Transverse colon (tissue), 4 donors: Measurements from ENCODE around the gene TULP3. TPM values are rescaled to one million over a fixed set of nuclear protein-coding genes. Genes with fewer than 3 reads are reported as not detected.

Source experiments
- DNase-seq: peaks from one replicate; pipeline ENCODE4 v3.0.0-alpha.2; 2019
- H3K27ac ChIP-seq, 4 donors: fragments of 200-600 bp; sonication (generic); 2 replicates each; pipeline ENCODE4 v1.5.1; 2016 to 2018; ENCODE audit warnings: inconsistent platforms in 4 of 4
- H3K27me3 ChIP-seq: fragments of 200-600 bp; sonication (generic); 2 replicates; pipeline ENCODE4 v1.5.1; 2017; ENCODE audit warnings: inconsistent platforms
- H3K36me3 ChIP-seq, 4 donors: fragments of 200-600 bp; sonication (generic); 2 replicates each; pipeline ENCODE4 v1.5.1; 2017 to 2019; ENCODE audit warnings: inconsistent platforms in 4 of 4
- H3K4me1 ChIP-seq, 4 donors: fragments of 200-600 bp; sonication (generic); 2 replicates each; pipeline ENCODE4 v1.5.1; 2017 to 2020; ENCODE audit warnings: inconsistent platforms in 4 of 4
- H3K4me3 ChIP-seq, 4 donors: fragments of 200-600 bp; sonication (generic); 1 replicate in 1 of 4; 2 replicates in 3 of 4; pipeline versions ENCODE4 v1.5.1 to v1.6.1; 2017 to 2019; ENCODE audit warnings: inconsistent platforms in 4 of 4
- H3K9me3 ChIP-seq, 2 donors: fragments of 200-600 bp; sonication (generic); 2 replicates each; pipeline ENCODE4 v1.5.1; 2017 to 2019; ENCODE audit warnings: inconsistent platforms in 2 of 2
- EP300 ChIP-seq: sonication (generic); formaldehyde crosslinking; IDR thresholded peaks from one replicate; pipeline ENCODE4 v1.6.1; 2017; ENCODE audit warnings: antibody characterized with exemption, low read depth
- POLR2A ChIP-seq: fragments of 450-650 bp; IDR thresholded peaks from one replicate; pipeline ENCODE4 v1.6.1; 2016; ENCODE audit warnings: antibody characterized with exemption, mild to moderate bottlenecking, moderate library complexity
- POLR2AphosphoS5 ChIP-seq, 3 donors: sonication (generic); formaldehyde crosslinking; IDR thresholded peaks; one replicate each; pipeline ENCODE4 v1.6.1; 2016; ENCODE audit warnings: antibody characterized with exemption in 3 of 3
- WGBS, 2 donors: methylation state at CpG; one replicate each; pipeline ENCODE4 v1.1.5; 2018; ENCODE audit warnings: low coverage in 1 of 2; 5-methylcytosine and 5-hydroxymethylcytosine counted together
- in situ Hi-C, 4 donors: fragments of 200-750 bp; cut with MboI; loops; one replicate each; pipeline versions ENCODE4 v1.15.0 to v1.15.1; 2017; ENCODE audit warnings: low sequenced_read_pairs in 3 of 4, low pct_ligation_motif_present in 1 of 4, low pct_unique_long_range_greater_than_20kb in 1 of 4
- intact Hi-C: fragments of 100-400 bp; cut with DNase I; formaldehyde crosslinking; loops from one replicate; pipeline ENCODE4 v1.15.1; 2023; ENCODE audit warnings: low total_unique reads
- total RNA-seq, 4 donors: library from RNA; depleted of rRNA; stranded (reverse); fragments of >200 nt; gene quantifications; one replicate each; pipeline ENCODE4 v1.1.0, GENCODE V29; 2016
- TF ChIP-seq, protein P1 (sequence below), 5 experiments: fragments of 200-600 bp in 3 of 5; fragments of 450-650 bp in 2 of 5; sonication (generic) in 3 of 5; IDR thresholded peaks; 1 replicate in 2 of 5; 2 replicates in 3 of 5; pipeline ENCODE4 v1.5.1; 2016 to 2017; ENCODE audit warnings: antibody characterized with exemption in 5 of 5, inconsistent platforms in 3 of 5, mild to moderate bottlenecking in 2 of 5, moderate library complexity in 1 of 5

TULP3 gene
- total RNA-seq, 4 donors from 2014 or later: 7.4 to 21.3 (median 16.9) TPM

DNA sequence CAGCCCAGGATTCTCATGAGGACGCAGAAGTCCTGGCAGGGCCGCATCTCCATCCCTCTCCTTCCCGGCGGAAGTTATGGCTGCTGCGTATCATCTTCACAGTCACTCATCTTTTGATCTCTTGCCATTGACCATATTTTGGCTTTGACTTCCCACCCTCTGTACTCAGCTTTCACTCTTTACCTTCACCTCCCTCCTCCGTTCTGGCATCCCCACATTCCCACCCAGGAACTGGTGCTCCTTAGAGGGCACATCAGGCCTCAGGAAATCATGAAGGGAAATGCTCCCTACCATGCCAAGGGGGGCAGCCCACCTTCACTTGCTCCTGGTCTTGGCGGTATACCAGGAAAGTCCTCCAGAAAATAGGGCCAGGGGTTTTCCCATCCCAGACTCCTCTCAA, 35.1 kb upstream of the TULP3 start:
- H3K27ac ChIP-seq: peak overlapping the region in 1 of 4 donors; percentile 35
- intact Hi-C loops (loop anchor here (5.0 to 10.0 kb wide), 2 partner anchors 89 to 187 kb away; no protein-coding TSS in a partner anchor), in situ Hi-C loops (loop anchor here (25.0 kb wide), 1 partner anchor 182 kb away; no protein-coding TSS in a partner anchor)

DNA sequence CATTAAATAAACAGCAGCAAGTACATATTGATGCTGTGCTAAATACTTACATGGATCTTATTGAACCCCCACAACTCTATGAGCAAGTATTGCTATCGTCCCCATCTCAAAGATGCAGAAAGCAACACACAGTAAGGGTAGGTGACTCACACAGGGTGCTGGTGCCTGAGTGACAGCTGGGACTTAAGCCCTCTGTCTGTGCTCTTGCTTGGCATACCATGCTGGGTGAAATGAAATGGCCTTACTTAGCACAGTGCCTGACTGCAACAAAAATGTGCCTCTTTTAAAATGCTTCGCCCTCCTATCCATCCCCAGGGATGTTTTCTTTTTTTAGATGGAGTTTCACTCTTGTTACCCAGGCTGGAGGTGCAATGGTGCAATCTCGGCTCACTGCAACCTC, 34.6 kb upstream of the TULP3 start:
- in situ Hi-C loops (loop anchor here (25.0 kb wide), 1 partner anchor 181 kb away; no protein-coding TSS in a partner anchor), intact Hi-C loops (loop anchor here (1.0 to 10.0 kb wide), 3 partner anchors 19 to 186 kb away; no protein-coding TSS in a partner anchor)
- WGBS, 2 donors: 88% methylated on average over 3 of the region's 3 CpGs; no CpG with 5 or more reads in 1 of the 2 donors
- DNase-seq: no peak
- H3K4me3 ChIP-seq: no peak overlapping the region
- peaks cover 0 to 23% (median 14%) of the 10 kb centered on the region in 4 donors for H3K4me1 ChIP-seq
- TF ChIP-seq POLR2AphosphoS5 (IDR thresholded peaks at IDR 0.05) (no peak), POLR2A (no peak), EP300 (no peak)
- TF ChIP-seq, protein P1, sequence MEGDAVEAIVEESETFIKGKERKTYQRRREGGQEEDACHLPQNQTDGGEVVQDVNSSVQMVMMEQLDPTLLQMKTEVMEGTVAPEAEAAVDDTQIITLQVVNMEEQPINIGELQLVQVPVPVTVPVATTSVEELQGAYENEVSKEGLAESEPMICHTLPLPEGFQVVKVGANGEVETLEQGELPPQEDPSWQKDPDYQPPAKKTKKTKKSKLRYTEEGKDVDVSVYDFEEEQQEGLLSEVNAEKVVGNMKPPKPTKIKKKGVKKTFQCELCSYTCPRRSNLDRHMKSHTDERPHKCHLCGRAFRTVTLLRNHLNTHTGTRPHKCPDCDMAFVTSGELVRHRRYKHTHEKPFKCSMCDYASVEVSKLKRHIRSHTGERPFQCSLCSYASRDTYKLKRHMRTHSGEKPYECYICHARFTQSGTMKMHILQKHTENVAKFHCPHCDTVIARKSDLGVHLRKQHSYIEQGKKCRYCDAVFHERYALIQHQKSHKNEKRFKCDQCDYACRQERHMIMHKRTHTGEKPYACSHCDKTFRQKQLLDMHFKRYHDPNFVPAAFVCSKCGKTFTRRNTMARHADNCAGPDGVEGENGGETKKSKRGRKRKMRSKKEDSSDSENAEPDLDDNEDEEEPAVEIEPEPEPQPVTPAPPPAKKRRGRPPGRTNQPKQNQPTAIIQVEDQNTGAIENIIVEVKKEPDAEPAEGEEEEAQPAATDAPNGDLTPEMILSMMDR (IDR thresholded peaks at IDR 0.05): no peak
- no peak overlapping the region for H3K27ac ChIP-seq
- H3K36me3 ChIP-seq: no peaks in the 10 kb centered on the region
- H3K9me3 ChIP-seq: no peaks in the 10 kb centered on the region
- H3K27me3 ChIP-seq: no peaks in the 10 kb centered on the region

More for the DNA sequence above, 35.1 kb upstream of the TULP3 start:
- H3K9me3 ChIP-seq: no peaks in the 10 kb centered on the region
- H3K36me3 ChIP-seq: no peaks in the 10 kb centered on the region
- TF ChIP-seq EP300 (no peak), POLR2A (no peak), POLR2AphosphoS5 (IDR thresholded peaks at IDR 0.05) (no peak)
- TF ChIP-seq, protein P1 (IDR thresholded peaks at IDR 0.05): no peak
- H3K4me1 ChIP-seq: peaks cover 0 to 23% (median 14%) of the 10 kb centered on the region in 4 donors
- H3K4me3 ChIP-seq: no peak overlapping the region
- no peaks in the 10 kb centered on the region for H3K27me3 ChIP-seq
- DNase-seq: no peak
- WGBS, 2 donors: 77 to 100% methylated on average over 1 to 7 of the region's 7 CpGs

DNA sequence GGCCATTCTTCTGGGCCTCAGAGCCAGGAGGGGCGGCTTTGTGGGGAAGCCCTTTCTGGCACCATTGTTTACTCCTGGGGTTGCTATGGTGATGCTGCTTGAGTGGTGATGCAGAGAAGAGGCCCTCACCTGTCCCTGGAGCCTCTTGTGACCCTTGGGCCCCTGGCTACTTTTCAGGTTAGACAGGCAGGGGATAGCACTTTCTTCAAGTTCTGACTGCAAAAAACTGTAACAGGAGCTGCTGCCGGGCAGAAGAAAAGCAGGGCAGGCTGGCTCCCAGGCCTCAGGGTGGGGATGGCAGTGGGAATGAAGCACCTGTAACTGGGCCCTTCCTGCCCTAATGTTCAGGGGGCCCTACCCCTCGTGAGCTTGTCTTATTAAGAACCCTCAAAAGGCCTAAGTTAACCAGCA, 33.7 kb upstream of the TULP3 start, which contains the start of gene TEX52:
TSS of gene TEX52 (minus strand) at position 19 of the 411 bp plus-strand sequence. CDS start at position 6, 13 bp downstream.
- Histone ChIP-seq H3K9me3 (no peaks in the 10 kb centered on the region), H3K4me3 (no peak within 1 kb of the TSS), H3K27me3 (no peaks in the 10 kb centered on the region), H3K27ac (no peak within 1 kb of the TSS), H3K36me3 (no peaks in the 10 kb centered on the region), H3K4me1 (peaks cover 0 to 23% (median 14%) of the 10 kb centered on the region in 4 donors)
- intact Hi-C loops (loop anchor here (5.0 to 10.0 kb wide), 2 partner anchors 88 to 185 kb away; no protein-coding TSS in a partner anchor), in situ Hi-C loops (loop anchor here (25.0 kb wide), 1 partner anchor 180 kb away; no protein-coding TSS in a partner anchor)
- TF ChIP-seq, protein P1 (IDR thresholded peaks at IDR 0.05): no peak
- no peak for TF ChIP-seq POLR2A
- no peak for TF ChIP-seq POLR2AphosphoS5 (IDR thresholded peaks at IDR 0.05)
- no peak for TF ChIP-seq EP300
- DNase-seq: no peak
- WGBS, 2 donors: 74% methylated on average over 3 of the region's 3 CpGs; no CpG with 5 or more reads in 1 of the 2 donors

DNA sequence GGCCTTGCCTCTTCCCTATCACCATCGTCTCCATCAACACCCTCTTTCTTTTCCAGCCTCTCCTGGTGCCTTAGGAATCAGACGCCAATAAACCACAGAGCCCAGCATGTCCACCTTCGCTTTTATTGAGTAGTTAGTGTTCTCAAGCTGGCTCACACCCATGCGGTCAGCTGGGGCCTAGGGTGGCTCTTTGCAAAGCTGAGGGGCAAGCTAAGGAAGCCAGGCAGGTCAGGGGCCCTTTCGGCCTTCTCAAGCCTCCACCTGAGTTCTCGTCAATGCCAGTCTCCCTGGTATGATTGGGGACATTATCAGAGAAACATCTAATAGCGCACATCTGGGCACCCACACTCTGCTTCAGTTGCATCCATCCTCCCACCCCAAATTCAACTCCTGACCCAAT, 33.1 kb upstream of the TULP3 start:
- WGBS, 2 donors: 93 to 100% methylated on average over 5 to 7 of the region's 7 CpGs
- Histone ChIP-seq H3K27me3 (no peaks in the 10 kb centered on the region), H3K4me3 (no peak overlapping the region), H3K36me3 (no peaks in the 10 kb centered on the region), H3K27ac (no peak overlapping the region), H3K4me1 (peaks cover 0 to 23% (median 14%) of the 10 kb centered on the region in 4 donors), H3K9me3 (no peaks in the 10 kb centered on the region)
- in situ Hi-C loops: loop anchor here (25.0 kb wide), 1 partner anchor 180 kb away; no protein-coding TSS in a partner anchor
- intact Hi-C loops: loop anchor here (5.0 to 10.0 kb wide), 2 partner anchors 87 to 185 kb away; no protein-coding TSS in a partner anchor
- DNase-seq: no peak
- no peak for TF ChIP-seq EP300
- TF ChIP-seq POLR2AphosphoS5 (IDR thresholded peaks at IDR 0.05): no peak
- TF ChIP-seq, protein P1 (IDR thresholded peaks at IDR 0.05): no peak
- TF ChIP-seq POLR2A: no peak
